HG02852 (cell line): ENCODE data around the gene MBTPS1.

Source experiments
- ATAC-seq: cut with Tn5 transposase; IDR thresholded peaks from one replicate; pipeline ENCODE4 v1.9.1; 2021; ENCODE audit warnings: mild to moderate bottlenecking, moderate library complexity; ENCODE audit not compliant: unreplicated experiment

The MBTPS1 gene

GRCh38 chr16:84080378-84080777, 36.4 kb downstream of the MBTPS1 start:
- no peak for ATAC-seq

DNA sequence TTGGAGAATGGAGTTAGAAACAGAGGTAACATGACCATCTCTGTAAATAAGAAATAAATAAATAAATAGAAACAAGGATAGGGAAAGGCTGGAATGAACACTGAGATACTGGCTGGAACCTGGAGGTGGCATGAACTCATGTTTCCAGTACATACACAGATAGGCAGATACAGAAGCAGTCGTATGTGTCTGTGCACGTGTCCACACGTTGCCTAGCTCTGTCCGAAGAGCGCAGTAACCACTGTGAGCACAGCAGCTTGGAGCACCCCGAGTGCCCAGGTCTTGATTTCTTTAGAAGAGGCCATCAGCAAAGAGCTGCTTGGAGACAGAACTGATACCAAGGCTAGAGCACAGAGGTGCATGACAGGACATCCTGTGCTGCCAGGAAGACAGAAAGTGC, 37.1 kb downstream of the MBTPS1 start:
- ATAC-seq: no peak

GRCh38 chr16:84075376-84075775, 41.4 kb downstream of the MBTPS1 start:
- no peak for ATAC-seq

DNA sequence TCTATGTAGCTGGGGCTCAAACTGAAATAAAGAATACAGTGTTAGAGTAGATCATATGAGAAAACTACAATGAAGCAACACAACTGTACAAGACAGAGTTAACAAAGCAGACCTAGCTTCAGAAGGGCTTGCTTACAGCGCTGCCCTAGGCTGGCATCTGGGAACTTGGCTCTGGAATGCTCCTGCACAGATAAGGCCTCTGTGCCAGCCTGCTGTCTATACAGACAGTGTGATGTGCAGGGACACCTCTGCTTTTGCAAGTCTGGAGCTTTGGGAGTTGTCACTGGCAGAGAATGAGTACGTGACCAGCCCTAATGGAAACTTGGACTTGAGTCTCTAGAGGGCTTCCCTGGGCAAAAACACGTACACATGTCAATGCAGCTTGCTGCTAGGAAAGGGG, 42.0 kb downstream of the MBTPS1 start:
- ATAC-seq: no peak

GRCh38 chr16:84072014-84072413, 44.7 kb downstream of the MBTPS1 start:
- no peak for ATAC-seq

- ATAC-seq: no peak
These were observed 45.6 kb downstream of the MBTPS1 start for GRCh38 chr16:84071121-84071520.

DNA sequence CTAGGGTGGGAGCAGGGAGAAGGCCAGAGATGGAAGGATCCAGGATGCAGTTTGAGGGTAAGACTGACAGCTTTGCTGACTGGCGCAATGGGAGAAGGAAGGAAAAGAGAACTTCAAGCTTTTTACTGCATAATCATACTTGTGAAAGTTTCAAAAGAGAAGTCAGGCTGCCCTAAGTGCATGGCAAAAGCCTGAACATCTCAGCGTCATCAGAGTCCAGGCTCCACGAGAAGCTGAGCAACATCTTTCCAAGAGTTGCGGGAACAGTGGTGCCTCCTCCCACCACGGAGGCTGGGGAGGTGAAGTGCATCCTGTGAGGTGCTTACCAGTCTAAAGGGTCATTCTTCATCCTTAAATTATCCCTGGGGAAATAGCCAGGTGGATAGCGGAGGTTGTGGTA, 47.2 kb downstream of the MBTPS1 start:
- ATAC-seq: no peak

DNA sequence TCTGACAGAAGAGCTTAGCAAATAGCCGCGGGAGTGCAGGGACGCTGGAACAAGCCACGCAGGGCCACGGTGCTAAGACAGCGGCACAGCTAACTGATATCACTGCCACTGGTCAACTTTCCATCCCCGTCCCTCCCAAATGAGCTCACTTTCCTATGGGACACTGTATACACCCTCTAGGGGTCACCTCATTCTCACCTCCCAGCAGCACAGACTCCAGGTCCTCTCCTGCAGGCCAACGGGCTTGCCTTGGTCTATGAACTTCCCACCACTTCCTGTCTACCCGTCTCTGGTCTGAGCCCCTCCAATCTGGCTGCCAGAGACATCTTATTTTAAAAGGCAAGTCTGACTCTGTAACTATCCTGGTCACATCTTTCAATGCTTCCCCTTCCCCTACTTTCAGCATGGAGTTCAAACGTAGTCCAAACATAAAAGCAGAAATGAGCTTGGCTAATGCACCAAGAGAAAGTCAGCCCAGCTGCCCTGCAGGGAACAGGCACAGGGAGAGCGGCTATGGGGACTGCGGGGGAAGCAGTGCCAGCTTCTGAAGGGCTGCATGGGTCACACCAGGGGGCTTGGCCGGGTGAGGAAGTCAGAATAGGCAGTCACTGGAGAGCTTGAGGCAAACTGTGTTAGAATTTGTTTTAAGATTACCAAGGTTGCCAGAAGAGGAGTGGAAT, 47.8 kb downstream of the MBTPS1 start:
- no peak for ATAC-seq

DNA sequence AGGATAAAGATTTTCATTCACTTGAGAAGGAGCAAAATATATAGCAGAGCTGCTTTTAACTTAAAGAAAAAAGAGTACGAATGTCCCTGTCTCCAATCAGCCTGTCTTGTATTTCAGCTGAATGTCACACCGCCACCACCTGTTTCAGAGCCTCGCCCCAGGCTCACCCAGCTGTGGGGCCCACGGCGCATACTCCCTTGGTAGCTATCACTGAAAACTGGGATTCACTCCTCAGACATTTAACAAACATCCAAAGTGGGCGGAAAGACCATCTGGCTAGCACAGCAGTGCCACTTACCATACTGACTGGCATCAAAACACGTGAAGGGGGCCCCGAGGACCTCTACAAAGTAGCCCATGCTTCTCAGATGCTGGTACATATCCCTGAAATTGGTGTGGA, 48.7 kb downstream of the MBTPS1 start:
- ATAC-seq: no peak

GRCh38 chr16:84067640-84068039, 49.1 kb downstream of the MBTPS1 start:
- no peak for ATAC-seq

GRCh38 chr16:84065536-84066132, 51.1 kb downstream of the MBTPS1 start:
- ATAC-seq: no peak

- ATAC-seq: no peak
These were observed 52.8 kb downstream of the MBTPS1 start for GRCh38 chr16:84063980-84064379.

- no peak for ATAC-seq
These were observed 53.8 kb downstream of the MBTPS1 start for GRCh38 chr16:84062734-84063640.

- ATAC-seq: no peak
These were observed 55.4 kb downstream of the MBTPS1 start for GRCh38 chr16:84061236-84061819.

GRCh38 chr16:84059946-84060901, 56.5 kb downstream of the MBTPS1 start:
- ATAC-seq: no peak

DNA sequence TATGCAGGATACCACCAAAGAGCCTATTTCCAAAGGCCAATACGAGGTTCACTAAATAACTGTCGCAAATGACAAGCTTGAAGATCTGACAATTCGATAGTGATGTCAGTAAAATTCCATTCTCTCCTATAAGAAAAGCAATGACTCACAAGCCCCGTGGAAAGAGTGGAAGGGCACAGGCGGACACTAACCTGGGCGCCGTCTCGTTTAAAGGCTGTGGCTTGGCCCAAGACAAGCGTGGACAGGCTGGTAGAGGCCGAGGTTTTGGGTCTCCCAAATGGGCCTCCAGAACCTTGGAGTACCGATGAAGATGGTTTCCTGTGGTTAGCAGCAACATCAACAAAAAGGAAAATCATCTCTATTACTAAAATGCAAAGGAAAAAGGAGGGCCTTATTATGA, 57.6 kb downstream of the MBTPS1 start:
- ATAC-seq: no peak

- ATAC-seq: no peak
These were observed 58.1 kb downstream of the MBTPS1 start for GRCh38 chr16:84058664-84059063.

GRCh38 chr16:84058211-84058610, 58.5 kb downstream of the MBTPS1 start:
- ATAC-seq: no peak

DNA sequence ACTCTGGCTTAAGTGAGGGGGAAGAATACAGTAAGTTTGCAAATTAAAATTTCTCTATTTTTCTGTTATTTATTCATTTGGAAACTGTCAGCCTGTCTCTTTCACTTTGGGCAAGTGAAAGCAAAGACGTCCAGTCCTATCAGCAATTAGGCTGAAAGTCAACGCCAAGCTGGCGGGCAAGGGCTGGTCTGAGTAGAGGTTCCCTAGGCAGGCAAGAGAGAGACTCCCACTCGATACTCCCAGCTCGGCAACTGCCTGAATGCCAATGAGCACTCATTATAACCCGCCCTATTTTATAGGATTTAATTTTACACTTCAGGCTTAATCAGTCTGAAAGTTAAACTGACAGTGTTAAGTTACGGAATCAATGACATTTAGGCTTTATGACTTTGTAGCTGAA, 59.8 kb downstream of the MBTPS1 start:
- no peak for ATAC-seq
